IMR-90 (cell line): ENCODE results near the gene ERC2. TPM values are rescaled to one million over a fixed set of nuclear protein-coding genes. Genes with fewer than 3 reads are reported as not detected.

ENCODE experiments used
- ATAC-seq: fragments of 200-7000 bp; cut with Tn5 transposase; 2 replicates; pipeline ENCODE4 v1.9.1; 2020; ENCODE audit warnings: low read depth, mild to moderate bottlenecking, moderate library complexity
- BruUV-seq: library from RNA; stranded (reverse); fragments of 400-500 nt; replicated peaks from 2 replicates; lab custom pipeline; 2021; lab: Mats Ljungman, UMichigan
- CTCF ChIA-PET: fragments of 300-600 bp; formaldehyde crosslinking; extraction: SDS; loops from one replicate; lab custom pipeline; 2021; ENCODE audit warnings: antibody characterized with exemption; lab: Yijun Ruan, JAX
- POLR2A ChIA-PET: fragments of 300-600 bp; sonication (Branson Sonifier 250); formaldehyde crosslinking; loops from one replicate; lab custom pipeline; 2022; ENCODE audit warnings: antibody characterized with exemption; ENCODE audit not compliant: unreplicated experiment; lab: Charles Lee
- DNase-seq: peaks from one replicate; pipeline ENCODE4 v3.0.0; 2013
- H2AFZ ChIP-seq: replicated peaks from 2 replicates; pipeline ENCODE3; 2013; ENCODE audit warnings: low read length, mild to moderate bottlenecking; ENCODE audit not compliant: poor library complexity
- H2AK5ac ChIP-seq: 2 replicates; pipeline ENCODE4 v1.6.1; 2013; ENCODE audit warnings: low read depth, low read length, inconsistent platforms
- H2AK9ac ChIP-seq: replicated peaks from 2 replicates; pipeline ENCODE3; 2013; ENCODE audit warnings: mild to moderate bottlenecking, low read depth, low read length, moderate library complexity; ENCODE audit not compliant: poor library complexity
- H2BK120ac ChIP-seq: 2 replicates; pipeline ENCODE4 v1.6.1; 2013; ENCODE audit warnings: low read depth, low read length, inconsistent platforms
- H2BK15ac ChIP-seq: 3 replicates; pipeline ENCODE4 v1.6.1; 2013; ENCODE audit warnings: low read depth, low read length, inconsistent platforms
- H2BK20ac ChIP-seq: 2 replicates; pipeline ENCODE4 v1.6.1; 2013; ENCODE audit warnings: low read depth, mild to moderate bottlenecking, inconsistent platforms, low read length, moderate library complexity
- H2BK5ac ChIP-seq: 2 replicates; pipeline ENCODE4 v1.6.1; 2013; ENCODE audit warnings: mild to moderate bottlenecking, low read depth, low read length, inconsistent platforms; ENCODE audit not compliant: poor library complexity, severe bottlenecking
- H3K14ac ChIP-seq: replicated peaks from 2 replicates; pipeline ENCODE4 v1.6.1; 2013; ENCODE audit warnings: low read depth, low read length, inconsistent platforms
- H3K18ac ChIP-seq: 2 replicates; pipeline ENCODE4 v1.6.1; 2013; ENCODE audit warnings: low read depth, low read length, control low read depth
- H3K23ac ChIP-seq: 2 replicates; pipeline ENCODE4 v1.6.1; 2013; ENCODE audit warnings: low read depth, low read length, inconsistent platforms
- H3K27ac ChIP-seq: 2 replicates; pipeline ENCODE4 v1.5.1; 2013; ENCODE audit warnings: mild to moderate bottlenecking, control low read depth, low read length; ENCODE audit not compliant: insufficient read depth
- H3K27me3 ChIP-seq: 2 replicates; pipeline ENCODE4 v1.6.1; 2013; ENCODE audit warnings: low read length; ENCODE audit not compliant: control insufficient read depth, insufficient read depth
- H3K36me3 ChIP-seq: 2 replicates; pipeline ENCODE4 v1.6.1; 2013; ENCODE audit warnings: low read length, mixed read lengths; ENCODE audit not compliant: control insufficient read depth, insufficient read depth
- H3K4ac ChIP-seq: 2 replicates; pipeline ENCODE4 v1.6.1; 2013; ENCODE audit warnings: low read depth, low read length, inconsistent platforms
- H3K4me1 ChIP-seq: 2 replicates; pipeline ENCODE4 v1.6.1; 2013; ENCODE audit warnings: low read length, mixed read lengths; ENCODE audit not compliant: control insufficient read depth, insufficient read depth
- H3K4me2 ChIP-seq: 2 replicates; pipeline ENCODE4 v1.6.1; 2013; ENCODE audit warnings: low read depth, mild to moderate bottlenecking, control low read depth, low read length, moderate library complexity
- H3K4me3 ChIP-seq: 2 replicates; pipeline ENCODE4 v1.5.1; 2013; ENCODE audit warnings: low read depth, mild to moderate bottlenecking, control low read depth, low read length, moderate library complexity; ENCODE audit not compliant: insufficient read depth
- H3K56ac ChIP-seq: 2 replicates; pipeline ENCODE4 v1.6.1; 2013; ENCODE audit warnings: low read length, inconsistent platforms; ENCODE audit not compliant: insufficient read depth; ENCODE audit errors: extremely low read depth
- H3K79me1 ChIP-seq, 2 experiments: 2 replicates each; pipeline ENCODE4 v1.6.1; 2013; ENCODE audit warnings: low read length in 2 of 2, inconsistent platforms in 1 of 2, low read depth in 1 of 2
- H3K9ac ChIP-seq: 2 replicates; pipeline ENCODE4 v1.6.1; 2013; ENCODE audit warnings: low read depth, low read length, control low read depth
- H3K9me1 ChIP-seq: 2 replicates; pipeline ENCODE4 v1.6.1; 2013; ENCODE audit warnings: low read length, inconsistent platforms; ENCODE audit not compliant: insufficient read depth
- H3K9me3 ChIP-seq: 2 replicates; pipeline ENCODE4 v1.6.1; 2013; ENCODE audit warnings: low read length; ENCODE audit not compliant: control insufficient read depth, insufficient read depth
- H4K20me1 ChIP-seq: 2 replicates; pipeline ENCODE4 v1.6.1; 2013; ENCODE audit warnings: low read length, inconsistent platforms; ENCODE audit not compliant: insufficient read depth
- H4K5ac ChIP-seq: 2 replicates; pipeline ENCODE4 v1.6.1; 2013; ENCODE audit warnings: mild to moderate bottlenecking, low read depth, low read length, control low read depth
- H4K8ac ChIP-seq, 2 experiments: 2 replicates each; pipeline ENCODE4 v1.6.1; 2013; ENCODE audit warnings: low read depth in 2 of 2, low read length in 2 of 2, control low read depth in 1 of 2, inconsistent platforms in 1 of 2
- H4K91ac ChIP-seq: 2 replicates; pipeline ENCODE4 v1.6.1; 2013; ENCODE audit warnings: low read depth, low read length, inconsistent platforms; ENCODE audit not compliant: insufficient read depth
- CHD1 ChIP-seq: IDR thresholded peaks from 2 replicates; pipeline ENCODE4 v1.6.1; 2012; ENCODE audit warnings: low read depth, low read length, improper control_type of control experiment
- FOS ChIP-seq: fragments of 150-350 bp; IDR thresholded peaks from 2 replicates; pipeline ENCODE4 v1.6.1; 2016; ENCODE audit warnings: low read depth, low read length
- NFE2L2 ChIP-seq: fragments of 150-350 bp; IDR thresholded peaks from 2 replicates; pipeline ENCODE4 v1.6.1; 2016; ENCODE audit warnings: low read depth, mild to moderate bottlenecking, low read length
- RAD21 ChIP-seq: IDR thresholded peaks from 2 replicates; pipeline ENCODE4 v1.6.1; 2012; ENCODE audit warnings: low read length, improper control_type of control experiment
- RCOR1 ChIP-seq: IDR thresholded peaks from 2 replicates; pipeline ENCODE4 v1.6.1; 2012; ENCODE audit warnings: mild to moderate bottlenecking, low read length, improper control_type of control experiment; ENCODE audit not compliant: insufficient replicate concordance
- USF2 ChIP-seq: fragments of 150-350 bp; IDR thresholded peaks from 2 replicates; pipeline ENCODE4 v1.6.1; 2017; ENCODE audit warnings: mild to moderate bottlenecking, antibody characterized with exemption, low read length, low read depth
- WGBS, 2 experiments: methylation state at CpG; one replicate each; pipeline versions ENCODE4 v1.1.5 to v1.1.7; 2013; ENCODE audit warnings: missing lambda C conversion rate in 2 of 2; ENCODE audit not compliant: insufficient read length in 1 of 2; ENCODE audit errors: extremely low coverage in 2 of 2; 5-methylcytosine and 5-hydroxymethylcytosine counted together
- dilution Hi-C: fragments of 300-500 bp; cut with HindIII; formaldehyde crosslinking; loops from one replicate; pipeline ENCODE4 v1.14.3; 2018; ENCODE audit warnings: low sequenced_read_pairs; ENCODE audit not compliant: unreplicated experiment
- in situ Hi-C: fragments of 300-500 bp; cut with MboI; formaldehyde crosslinking; loops from 3 replicates; pipeline ENCODE4 v1.14.3; 2019; ENCODE audit warnings: low sequenced_read_pairs, inconsistent platforms, mixed read lengths
- intact Hi-C: fragments of 100-400 bp; cut with micrococcal nuclease; formaldehyde crosslinking; loops from 2 replicates; pipeline ENCODE4 v1.10.0; 2022
- polyA plus RNA-seq, 3 experiments: library from polyadenylated mRNA; depleted of rRNA; stranded (reverse); fragments of >200 nt; gene quantifications; 2 replicates each; pipeline ENCODE4 v1.2.3, GENCODE V29; 2012; ENCODE audit warnings: low replicate concordance in 1 of 3
- total RNA-seq: library from RNA; depleted of rRNA; stranded (reverse); fragments of >200 nt; gene quantifications from 2 replicates; pipeline ENCODE4 v1.2.3, GENCODE V29; 2012
- TF ChIP-seq, protein P1 (sequence below): fragments of 150-350 bp; IDR thresholded peaks from 2 replicates; pipeline ENCODE4 v1.6.1; 2016; ENCODE audit warnings: low read depth, mild to moderate bottlenecking, low read length, moderate library complexity, borderline replicate concordance

Gene ERC2
- total and polyA plus RNA-seq, 2 of the 4 experiments (the other 2 are of a cell fraction): 0.17 to 0.18 TPM

- Histone ChIP-seq H4K20me1 (no peaks in the 10 kb centered on the region), H4K8ac (no peak overlapping the region), H3K18ac (no peak overlapping the region), H3K4ac (no peak overlapping the region), H4K91ac (no peak overlapping the region), H3K14ac (no peak overlapping the region), H3K36me3 (no peaks in the 10 kb centered on the region), H2AK5ac (no peak overlapping the region), H3K9me3 (no peaks in the 10 kb centered on the region), H3K4me1 (no peaks in the 10 kb centered on the region), H3K23ac (no peak overlapping the region), H2BK120ac (no peak overlapping the region), H3K27ac (no peak overlapping the region), H3K9me1 (no peaks in the 10 kb centered on the region), H3K4me3 (no peak overlapping the region), H3K4me2 (no peak overlapping the region), H3K27me3 (peaks cover 4% of the 10 kb centered on the region), H4K5ac (no peak overlapping the region), H3K56ac (0 out of 2 replicates have a peak overlapping the region, but pooled peaks have one; percentile 5), H3K9ac (no peak overlapping the region), H2BK20ac (no peak overlapping the region), H2AK9ac (no peak overlapping the region), H2BK5ac (no peak overlapping the region), H2BK15ac (no peak overlapping the region), H2AFZ (no peak overlapping the region), H3K79me1 (no peaks in the 10 kb centered on the region)
- DNase-seq (no peak), ATAC-seq (no peak)
- no TSS peak for BruUV-seq
- in situ Hi-C loops: no loop called here
- TF ChIP-seq CHD1 (no peak), NFE2L2 (no peak), RAD21 (no peak), USF2 (no peak), RCOR1 (no peak), FOS (no peak)
- TF ChIP-seq, protein P1, sequence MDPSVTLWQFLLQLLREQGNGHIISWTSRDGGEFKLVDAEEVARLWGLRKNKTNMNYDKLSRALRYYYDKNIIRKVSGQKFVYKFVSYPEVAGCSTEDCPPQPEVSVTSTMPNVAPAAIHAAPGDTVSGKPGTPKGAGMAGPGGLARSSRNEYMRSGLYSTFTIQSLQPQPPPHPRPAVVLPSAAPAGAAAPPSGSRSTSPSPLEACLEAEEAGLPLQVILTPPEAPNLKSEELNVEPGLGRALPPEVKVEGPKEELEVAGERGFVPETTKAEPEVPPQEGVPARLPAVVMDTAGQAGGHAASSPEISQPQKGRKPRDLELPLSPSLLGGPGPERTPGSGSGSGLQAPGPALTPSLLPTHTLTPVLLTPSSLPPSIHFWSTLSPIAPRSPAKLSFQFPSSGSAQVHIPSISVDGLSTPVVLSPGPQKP: no peak
- intact Hi-C loops: no loop called here
- dilution Hi-C loops: no loop called here
- ChIA-PET CTCF (no interaction called here), POLR2A (no interaction called here)
- WGBS, 2 experiments: 83% methylated on average over 2 of the region's 4 CpGs; no CpG with 5 or more reads in 1 of the 2 experiments
Measured at GRCh38 chr3:55597641-55598040, 870.6 kb downstream of the ERC2 start.
